GM21737 (cell line): ENCODE measurements around the gene LURAP1L.

Experiments
- ATAC-seq: cut with Tn5 transposase; IDR thresholded peaks from one replicate; pipeline ENCODE4 v1.9.1; 2021; ENCODE audit warnings: mild to moderate bottlenecking, moderate library complexity; ENCODE audit not compliant: unreplicated experiment

Gene LURAP1L

GRCh38 chr9:12774861-12775678, at the start of gene LURAP1L:
LURAP1L (plus strand) TSS chr9:12775020; CDS start chr9:12775716, 696 bp downstream.
- no peak for ATAC-seq

GRCh38 chr9:12726795-12727194, 48.0 kb upstream of the LURAP1L start:
- no peak for ATAC-seq

- ATAC-seq, result no peak
These were observed 44.6 kb upstream of the LURAP1L start for GRCh38 chr9:12730198-12730597.

GRCh38 chr9:12730927-12731326, 43.9 kb upstream of the LURAP1L start:
- ATAC-seq, result no peak

GRCh38 chr9:12732971-12733370, 41.8 kb upstream of the LURAP1L start:
- ATAC-seq, result no peak

- ATAC-seq, result no peak
These were observed 39.2 kb upstream of the LURAP1L start for GRCh38 chr9:12735665-12736064.

GRCh38 chr9:12737871-12738270, 36.9 kb upstream of the LURAP1L start:
- no peak for ATAC-seq

GRCh38 chr9:12739014-12739652, 35.7 kb upstream of the LURAP1L start:
- ATAC-seq, result no peak

- ATAC-seq, result no peak
These were observed 34.0 kb upstream of the LURAP1L start for GRCh38 chr9:12740845-12741244.

GRCh38 chr9:12748016-12748415, 26.8 kb upstream of the LURAP1L start:
- no peak for ATAC-seq

GRCh38 chr9:12748954-12749353, 25.9 kb upstream of the LURAP1L start:
- ATAC-seq, result no peak

GRCh38 chr9:12753931-12754330, 20.9 kb upstream of the LURAP1L start:
- no peak for ATAC-seq

GRCh38 chr9:12759761-12760160, 15.1 kb upstream of the LURAP1L start:
- ATAC-seq, result no peak

GRCh38 chr9:12760758-12761157, 14.1 kb upstream of the LURAP1L start:
- no peak for ATAC-seq

- ATAC-seq, result no peak
These were observed 10.7 kb upstream of the LURAP1L start for GRCh38 chr9:12764150-12764549.

- ATAC-seq, result no peak
These were observed 9.6 kb upstream of the LURAP1L start for GRCh38 chr9:12765088-12765798.

- ATAC-seq, result no peak
These were observed 8.5 kb upstream of the LURAP1L start for GRCh38 chr9:12766357-12766756.

GRCh38 chr9:12770261-12770660, 4.6 kb upstream of the LURAP1L start:
- ATAC-seq, result no peak

- ATAC-seq, result no peak
These were observed 2.9 kb upstream of the LURAP1L start for GRCh38 chr9:12771891-12772290.

- ATAC-seq, result no peak
These were observed 1.3 kb upstream of the LURAP1L start for GRCh38 chr9:12773562-12773961.

GRCh38 chr9:12775679-12776512, 1.1 kb downstream of the LURAP1L start:
- peak; percentile 57 for ATAC-seq
